ENCODE data around the gene SCT.

Gene SCT

DNA sequence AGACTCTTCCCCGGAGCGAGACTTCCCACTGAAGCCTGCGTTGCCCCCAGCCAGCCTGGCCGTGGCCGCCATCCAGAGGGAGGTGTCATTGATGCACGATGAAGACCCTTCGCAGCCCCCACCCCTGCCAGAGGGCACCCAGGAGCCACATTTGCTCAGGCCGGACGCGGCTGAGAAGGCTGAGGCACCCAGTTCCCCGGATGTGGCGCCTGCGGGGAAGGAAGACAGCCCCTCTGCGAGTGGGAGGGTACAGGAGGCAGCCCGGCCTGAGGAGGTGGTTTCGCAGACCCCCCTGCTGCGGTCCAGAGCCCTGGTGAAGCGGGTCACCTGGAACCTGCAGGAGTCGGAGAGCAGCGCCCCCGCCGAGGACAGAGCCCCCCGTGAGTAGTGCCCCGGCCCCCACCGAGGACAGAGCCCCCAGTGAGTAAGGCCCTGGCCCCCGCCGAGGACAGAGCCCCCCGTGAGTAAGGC is 17.6 kb downstream of the SCT start:
- no peak for DNase-seq

DNA sequence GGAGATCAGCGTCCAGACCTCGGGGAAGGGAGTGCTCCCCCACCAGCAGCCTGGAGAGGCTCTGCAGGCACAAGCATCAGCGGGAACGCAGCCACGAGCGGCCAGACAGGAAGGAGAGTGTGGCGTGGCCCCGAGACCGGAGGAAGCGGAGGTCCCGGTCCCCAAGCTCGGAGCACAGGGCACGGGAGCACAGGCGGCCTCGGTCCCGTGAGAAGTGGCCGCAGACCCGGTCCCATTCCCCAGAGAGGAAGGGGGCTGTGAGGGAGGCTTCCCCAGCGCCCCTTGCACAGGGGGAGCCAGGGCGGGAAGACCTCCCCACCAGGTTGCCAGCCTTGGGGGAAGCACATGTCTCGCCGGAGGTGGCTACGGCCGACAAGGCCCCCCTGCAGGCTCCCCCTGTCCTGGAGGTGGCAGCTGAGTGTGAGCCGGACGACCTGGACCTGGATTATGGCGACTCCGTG is 18.2 kb downstream of the SCT start:
- no peak for DNase-seq

DNA sequence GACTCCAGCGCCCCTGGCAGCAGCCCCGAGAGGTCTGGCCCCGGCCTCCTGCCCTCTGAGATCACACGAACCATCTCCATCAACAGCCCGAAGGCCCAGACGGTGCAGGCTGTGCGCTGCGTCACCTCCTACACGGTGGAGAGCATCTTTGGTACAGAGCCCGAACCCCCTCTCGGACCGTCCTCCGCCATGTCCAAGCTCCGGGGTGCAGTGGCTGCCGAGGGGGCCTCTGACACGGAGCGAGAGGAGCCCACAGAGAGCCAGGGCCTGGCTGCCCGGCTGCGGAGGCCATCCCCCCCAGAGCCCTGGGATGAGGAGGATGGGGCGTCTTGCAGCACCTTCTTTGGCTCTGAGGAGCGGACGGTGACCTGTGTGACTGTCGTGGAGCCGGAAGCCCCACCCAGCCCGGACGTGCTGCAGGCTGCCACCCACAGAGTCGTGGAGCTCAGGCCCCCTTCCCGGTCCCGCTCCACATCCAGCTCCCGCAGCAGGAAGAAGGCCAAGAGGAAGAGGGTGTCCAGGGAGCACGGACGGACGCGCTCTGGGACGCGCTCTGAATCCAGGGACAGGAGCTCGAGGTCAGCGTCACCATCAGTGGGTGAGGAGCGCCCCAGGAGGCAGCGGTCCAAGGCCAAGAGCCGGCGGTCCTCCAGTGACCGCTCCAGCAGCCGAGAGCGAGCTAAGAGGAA is 18.9 kb downstream of the SCT start:
- DNase-seq: no peak

DNA sequence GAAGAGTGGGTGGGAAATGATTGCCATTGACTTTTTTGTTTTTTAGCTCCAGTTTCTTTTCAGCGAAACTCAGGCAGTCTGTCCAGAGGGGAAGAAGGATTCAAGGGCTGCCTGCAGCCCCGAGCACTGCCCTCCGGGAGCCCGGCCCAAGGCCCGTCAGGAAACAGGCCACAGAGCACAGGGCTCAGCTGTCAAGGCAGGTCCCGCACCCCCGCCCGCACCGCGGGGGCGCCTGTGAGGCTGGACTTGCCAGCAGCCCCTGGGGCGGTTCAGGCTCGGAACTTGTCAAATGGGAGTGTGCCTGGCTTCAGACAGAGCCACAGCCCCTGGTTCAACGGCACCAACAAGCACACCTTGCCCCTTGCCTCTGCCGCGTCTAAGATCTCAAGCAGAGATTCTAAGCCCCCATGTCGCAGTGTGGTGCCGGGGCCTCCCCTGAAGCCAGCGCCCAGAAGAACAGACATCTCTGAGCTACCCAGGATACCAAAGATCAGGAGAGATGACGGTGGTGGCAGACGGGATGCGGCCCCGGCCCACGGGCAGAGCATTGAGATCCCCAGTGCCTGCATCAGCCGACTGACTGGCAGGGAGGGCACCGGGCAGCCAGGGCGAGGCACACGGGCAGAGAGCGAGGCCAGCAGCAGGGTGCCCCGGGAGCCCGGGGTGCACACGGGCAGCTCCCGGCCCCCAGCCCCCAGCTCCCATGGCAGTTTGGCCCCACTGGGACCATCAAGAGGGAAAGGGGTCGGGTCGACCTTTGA is 19.8 kb downstream of the SCT start:
- DNase-seq: no peak

DNA sequence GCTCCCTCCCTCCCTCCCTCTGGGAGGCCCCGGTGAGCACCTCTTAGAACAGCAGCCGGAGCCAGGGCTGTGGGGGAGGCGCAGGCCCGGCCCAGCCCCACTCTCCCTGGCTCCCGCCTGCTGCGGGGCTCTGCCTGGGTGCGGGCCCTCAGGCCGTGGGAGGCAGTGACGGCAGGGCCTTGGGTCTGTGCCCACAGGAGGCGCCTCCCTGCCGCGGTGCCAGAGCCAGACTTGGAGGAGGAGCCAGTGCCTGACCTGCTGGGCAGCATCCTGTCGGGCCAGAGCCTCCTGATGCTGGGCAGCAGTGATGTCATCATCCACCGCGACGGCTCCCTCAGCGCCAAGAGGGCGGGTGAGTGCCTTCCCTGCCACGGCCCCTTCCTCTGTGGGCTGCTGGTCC is 20.7 kb downstream of the SCT start:
- no peak for DNase-seq

DNA sequence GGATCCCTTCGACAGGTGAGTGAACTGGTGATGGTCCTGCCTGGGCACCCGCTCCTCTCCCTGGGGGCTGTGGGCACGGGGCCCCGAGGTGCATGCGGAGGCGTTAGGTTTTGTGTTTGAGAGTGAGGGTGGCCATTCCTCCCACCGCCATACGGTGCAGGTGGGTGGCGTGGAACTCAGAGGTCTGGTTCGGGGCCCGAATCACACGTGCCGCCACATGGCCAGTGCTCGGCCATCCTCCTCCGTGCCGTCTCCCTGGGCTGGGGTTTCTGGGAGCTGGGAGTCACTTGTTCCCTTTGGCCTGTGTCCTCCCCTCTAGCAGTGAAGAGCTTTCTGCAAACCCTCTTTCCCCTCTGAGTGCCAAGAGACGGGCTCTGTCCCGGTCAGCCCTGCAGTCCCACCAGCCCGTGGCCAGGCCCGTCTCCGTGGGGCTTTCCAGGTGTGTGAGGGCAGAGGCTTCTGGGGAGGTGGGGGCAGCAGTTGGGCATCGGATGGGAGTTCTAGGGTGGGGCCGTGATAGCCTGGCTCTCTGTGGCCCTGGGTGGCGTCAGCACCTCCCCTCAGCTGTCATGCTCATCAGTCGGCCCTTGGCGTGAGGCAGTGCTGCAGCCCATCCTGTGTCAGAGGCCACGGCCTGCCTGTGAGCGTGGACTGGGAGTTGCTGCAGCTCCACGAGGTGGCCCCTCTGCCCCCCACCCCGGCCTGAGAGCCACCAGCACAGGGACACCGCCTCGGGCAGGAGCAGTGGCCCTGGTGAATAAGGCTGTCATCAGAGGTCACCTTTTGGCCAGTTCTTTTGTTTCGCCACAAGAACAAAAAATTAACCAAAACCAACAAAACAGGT is 21.5 kb downstream of the SCT start:
- DNase-seq: no peak

DNA sequence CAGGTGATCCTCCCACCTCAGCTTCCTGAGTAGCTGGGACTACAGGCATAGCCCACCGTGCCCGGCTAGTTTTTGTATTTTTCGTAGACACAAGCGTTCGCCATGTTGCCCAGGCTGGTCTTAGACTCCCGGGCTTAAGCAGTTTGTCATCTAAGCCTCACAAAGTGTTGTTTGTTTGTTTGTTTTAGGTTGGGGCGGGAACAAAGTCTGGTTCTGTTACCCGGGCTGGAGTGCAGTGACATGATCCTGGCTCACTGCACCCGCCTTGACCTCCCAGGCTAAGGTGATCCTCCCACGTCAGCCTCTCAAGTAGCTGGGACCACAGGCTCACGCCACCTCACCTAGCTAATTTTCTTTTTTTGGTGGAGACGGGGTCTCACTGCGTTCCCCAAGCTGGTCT is 23.8 kb downstream of the SCT start:
- no peak for DNase-seq

DNA sequence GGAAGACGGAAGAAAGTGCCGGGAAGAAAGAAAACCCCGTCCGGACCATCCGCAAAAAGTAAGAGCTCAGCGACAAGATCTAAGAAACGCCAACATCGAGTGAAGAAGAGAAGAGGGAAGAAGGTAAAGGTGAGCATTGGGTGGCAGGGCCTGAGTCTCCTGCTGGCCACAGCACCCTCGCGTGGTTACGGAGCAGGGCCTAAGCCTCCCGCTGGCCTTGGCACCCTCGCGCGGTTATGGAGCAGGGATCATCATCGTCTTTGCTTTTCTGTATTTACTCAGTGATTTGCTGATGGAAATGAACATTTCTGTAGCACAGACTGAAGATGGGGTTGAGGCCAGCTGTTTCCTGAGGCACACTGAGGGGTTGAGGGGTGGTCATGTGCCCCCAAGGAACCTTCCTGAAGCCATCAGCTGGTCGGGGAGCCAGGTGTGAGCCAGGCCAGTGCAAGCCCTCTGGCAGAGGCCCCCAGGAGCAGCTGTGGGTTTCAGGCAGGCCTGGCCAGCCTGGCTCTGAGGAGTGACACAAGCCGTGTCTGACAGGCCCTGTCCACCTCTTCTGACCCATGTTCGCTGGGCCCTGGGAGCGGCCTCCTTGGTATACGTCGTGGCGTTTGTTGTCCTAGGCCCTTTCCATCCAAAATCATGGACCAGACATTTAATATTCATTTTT is 25.3 kb downstream of the SCT start:
- no peak for DNase-seq

DNA sequence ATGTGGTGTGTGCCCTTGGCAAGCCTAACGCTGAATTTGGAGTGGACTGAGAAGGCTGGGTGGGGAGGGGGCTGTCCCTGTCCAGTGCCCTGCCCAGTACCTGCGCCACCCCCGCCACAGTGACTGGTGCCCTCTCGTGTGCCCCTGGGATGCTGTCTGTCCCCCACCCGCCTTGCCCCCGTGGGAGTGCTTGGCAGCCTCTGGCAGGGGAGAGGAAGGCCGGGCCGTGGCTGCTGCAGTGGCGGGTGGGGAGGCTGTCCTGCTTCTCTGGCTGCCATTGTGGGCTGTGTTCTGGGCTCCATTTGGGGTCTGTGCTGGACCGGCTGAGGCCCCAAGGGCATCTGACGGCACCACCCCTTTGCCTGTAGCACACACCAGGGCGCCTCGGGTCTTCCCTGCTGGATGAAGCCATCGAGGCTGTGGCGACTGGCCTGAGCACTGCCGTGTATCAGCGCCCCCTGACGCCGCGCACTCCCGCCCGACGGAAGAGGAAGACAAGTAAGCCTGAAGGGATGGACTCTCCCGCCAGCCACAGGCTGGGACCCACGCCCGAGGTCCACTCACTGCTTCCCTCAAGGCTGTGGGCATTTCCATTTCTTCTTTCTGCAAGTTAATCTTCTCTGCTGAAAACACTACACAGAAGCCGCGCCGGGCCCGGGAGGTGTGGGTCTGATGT is 28.8 kb downstream of the SCT start:
- DNase-seq: no peak

DNA sequence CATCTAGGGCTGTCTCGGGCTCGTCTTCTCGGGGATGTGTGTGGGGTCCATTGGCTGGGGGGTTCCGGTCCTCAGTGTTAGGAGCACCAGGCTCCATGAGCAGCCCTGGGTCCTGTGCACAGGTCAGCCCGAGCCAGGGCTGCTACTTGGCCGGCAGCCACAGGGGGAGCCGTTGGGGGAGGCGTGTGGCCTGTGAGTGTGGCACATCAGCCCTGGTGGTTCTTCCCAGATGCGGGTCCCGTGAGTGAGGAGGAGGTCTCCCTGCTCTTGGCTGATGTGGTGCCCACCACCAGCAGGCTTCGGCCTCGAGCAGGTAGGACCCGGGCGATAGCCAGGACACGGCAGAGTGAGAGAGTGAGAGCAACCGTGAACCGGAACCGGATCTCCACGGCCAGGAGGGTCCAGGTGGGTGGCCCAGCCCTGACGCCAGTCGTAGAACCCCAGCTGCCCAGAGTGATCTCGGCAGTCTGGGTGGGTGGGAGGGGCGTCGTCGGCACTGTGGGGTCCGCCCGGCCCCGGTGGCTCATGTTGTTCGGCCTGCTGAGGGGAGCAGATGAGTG is 29.7 kb downstream of the SCT start:
- no peak for DNase-seq

DNA sequence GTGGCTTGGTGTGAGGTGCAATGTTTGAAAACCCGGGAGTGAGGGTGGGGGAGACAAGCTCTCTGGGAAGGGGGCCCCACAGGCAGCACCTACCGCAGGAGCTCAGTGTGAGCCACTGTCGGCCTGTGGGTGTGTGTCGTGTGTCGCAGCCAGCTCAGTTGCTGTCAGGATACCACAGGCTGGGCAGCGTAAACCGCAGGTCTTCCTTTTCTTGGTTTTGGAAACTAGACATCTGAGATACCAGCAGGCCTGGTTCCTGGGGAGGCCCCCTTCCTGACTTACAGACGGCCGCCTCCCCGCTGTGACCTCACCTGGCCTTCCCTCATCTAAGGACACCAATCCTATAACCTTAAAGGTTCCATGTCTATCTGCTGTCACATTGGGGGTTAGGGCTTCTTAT is 30.6 kb downstream of the SCT start:
- DNase-seq: no peak

DNA sequence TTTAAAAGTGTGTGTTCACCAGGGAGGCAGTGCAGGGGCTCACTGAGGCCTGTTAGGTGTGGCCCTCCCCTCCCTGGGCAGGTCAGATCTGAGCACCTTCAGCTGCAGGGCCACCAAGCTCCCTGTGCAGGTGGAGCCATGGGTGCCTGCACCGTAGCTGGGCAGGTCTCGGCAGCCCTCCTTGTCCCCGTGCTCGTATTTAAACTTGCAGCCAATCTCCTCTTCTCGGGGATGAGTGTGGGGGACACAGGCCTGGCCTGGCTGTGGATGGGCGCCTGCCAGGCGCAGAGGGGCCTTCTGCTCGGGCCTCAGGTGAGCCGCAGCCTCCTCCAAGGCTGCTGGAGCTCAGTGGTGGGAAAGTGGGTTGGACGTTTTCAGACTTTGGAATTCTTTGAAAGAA is 31.6 kb downstream of the SCT start:
- DNase-seq: no peak

DNA sequence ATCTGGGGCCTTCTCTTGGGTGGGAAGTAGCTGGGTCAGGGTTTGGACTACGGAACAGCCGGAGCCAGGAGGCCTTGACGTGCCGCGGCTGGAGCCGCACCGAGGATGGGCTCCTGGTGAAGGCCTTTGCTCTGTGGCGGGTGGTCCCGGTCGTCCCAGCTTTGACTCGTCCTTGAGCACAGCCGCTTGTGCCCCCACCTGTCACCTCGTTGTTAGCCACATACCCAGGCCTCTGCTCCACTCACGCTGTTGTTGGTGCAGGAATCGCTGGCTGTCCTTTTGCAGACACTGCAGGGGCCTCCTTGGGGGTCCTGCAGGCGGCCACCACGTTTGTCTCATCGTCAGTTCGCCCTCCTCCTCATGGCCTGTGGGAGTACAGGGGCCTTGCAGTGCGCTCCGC is 33.6 kb downstream of the SCT start:
- no peak for DNase-seq

DNA sequence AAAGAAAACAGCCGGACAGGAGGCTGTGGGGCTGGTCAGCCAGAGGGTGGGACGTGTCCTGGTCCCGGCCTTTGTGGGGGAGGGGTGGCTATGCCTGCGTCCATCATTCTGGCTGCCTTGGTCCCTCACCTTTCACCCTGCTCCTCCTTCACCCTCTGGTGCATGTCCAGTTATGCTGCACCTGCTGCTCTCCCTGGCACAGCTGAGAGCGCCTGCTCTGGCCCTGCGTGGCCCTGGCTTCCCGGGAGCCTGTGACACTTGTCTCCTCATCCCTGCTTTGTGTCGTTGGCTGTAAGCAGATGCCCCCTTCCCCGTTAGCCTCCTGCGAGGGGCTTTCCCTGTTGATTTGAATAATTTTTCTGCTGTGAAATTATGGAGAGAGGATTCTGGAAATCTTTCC is 34.1 kb downstream of the SCT start:
- DNase-seq: no peak

DNA sequence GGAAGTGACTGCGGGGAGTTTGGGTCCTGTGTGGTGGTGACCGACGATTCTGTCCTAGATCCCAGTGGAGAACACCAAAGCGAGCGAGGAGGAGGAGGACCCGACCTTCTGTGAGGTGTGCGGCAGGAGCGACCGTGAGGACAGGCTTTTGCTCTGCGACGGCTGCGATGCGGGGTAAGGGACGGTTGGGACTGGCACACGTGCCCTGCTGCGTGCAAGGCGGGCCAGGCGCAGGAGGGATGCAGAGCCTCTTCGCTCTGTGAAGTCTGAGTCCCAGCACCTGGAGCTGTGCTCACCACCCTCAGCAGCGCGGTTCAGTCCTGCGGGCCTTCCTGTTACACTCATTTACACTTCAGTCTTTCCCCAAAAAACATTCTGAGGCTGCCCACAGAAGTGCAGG is 34.5 kb downstream of the SCT start:
- DNase-seq: no peak

DNA sequence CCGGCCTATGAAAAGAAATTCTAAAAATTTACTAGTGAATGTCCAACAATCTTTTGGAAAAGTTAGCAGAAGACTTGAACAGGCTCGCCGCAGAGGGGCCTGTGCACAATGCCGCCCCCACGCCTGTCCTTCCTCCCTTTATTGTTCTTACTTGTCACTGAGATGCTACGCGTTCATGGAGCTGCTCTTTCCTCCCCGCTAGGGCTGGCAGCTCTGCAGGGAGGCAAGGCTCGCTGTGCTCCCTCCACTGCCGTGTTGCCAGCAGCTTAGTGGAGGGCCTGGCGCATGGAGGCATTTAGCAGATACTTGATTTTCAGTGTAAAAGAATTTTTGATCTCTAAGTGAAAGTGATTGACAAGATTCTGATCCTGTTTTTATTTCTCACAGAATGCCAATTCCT is 36.0 kb downstream of the SCT start:
- DNase-seq: no peak

DNA sequence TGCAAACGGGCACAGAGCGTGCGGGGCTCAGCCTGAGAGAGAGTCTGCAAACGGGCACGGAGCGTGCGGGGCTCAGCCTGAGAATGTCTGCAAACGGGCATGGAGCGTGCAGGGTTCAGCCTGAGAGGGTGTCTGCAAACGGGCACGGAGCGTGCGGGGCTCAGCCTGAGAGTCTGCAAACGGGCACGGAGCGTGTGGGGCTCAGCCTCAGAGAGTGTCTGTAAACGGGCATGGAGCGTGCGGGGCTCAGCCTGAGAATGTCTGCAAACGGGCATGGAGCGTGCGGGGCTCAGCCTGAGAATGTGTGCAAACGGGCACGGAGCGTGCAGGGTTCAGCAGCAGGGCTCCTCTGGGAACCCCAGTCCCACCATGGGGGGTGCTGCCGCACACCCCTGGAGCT is 37.2 kb downstream of the SCT start:
- no peak for DNase-seq

DNA sequence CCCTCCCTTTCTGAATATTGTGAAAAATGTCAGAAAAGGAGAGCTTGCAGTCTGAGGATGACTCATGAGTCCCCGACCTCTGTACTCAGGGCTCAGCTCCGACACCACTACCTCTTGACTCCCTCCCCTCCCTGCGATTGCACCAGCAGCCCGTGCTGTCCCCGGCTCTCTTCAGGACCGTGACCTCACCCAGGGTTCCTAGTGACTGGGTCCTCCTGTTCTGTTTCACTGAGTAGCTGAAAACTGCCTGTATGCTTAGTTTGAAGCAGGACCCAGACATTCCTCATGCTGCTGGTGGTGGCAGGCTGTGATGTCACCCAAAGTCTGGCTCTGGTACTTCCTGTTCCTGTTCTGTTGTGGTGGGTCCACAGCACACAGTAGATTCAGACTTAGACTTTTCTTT is 39.0 kb downstream of the SCT start:
- peak; percentile 79 for DNase-seq

DNA sequence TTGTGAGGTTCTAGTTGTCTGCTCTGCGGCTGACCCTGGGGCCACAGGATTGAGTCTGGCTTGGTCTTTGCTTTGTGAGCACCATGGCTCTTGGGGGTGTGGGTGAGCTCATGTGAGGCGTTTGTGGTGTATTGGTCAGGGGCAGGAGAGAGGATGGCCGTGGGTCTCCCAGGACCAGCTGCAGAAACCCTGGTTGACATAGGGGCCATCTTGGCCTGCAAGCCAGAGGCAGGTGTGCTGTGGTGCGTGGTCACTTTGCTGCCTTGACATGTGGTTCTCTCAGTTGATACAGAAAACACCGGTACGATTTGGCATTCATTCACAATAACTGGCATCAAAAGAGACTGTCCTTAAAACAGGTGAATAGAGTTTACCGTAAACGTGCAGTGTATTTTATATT is 39.4 kb downstream of the SCT start:
- DNase-seq: peak; percentile 21

DNA sequence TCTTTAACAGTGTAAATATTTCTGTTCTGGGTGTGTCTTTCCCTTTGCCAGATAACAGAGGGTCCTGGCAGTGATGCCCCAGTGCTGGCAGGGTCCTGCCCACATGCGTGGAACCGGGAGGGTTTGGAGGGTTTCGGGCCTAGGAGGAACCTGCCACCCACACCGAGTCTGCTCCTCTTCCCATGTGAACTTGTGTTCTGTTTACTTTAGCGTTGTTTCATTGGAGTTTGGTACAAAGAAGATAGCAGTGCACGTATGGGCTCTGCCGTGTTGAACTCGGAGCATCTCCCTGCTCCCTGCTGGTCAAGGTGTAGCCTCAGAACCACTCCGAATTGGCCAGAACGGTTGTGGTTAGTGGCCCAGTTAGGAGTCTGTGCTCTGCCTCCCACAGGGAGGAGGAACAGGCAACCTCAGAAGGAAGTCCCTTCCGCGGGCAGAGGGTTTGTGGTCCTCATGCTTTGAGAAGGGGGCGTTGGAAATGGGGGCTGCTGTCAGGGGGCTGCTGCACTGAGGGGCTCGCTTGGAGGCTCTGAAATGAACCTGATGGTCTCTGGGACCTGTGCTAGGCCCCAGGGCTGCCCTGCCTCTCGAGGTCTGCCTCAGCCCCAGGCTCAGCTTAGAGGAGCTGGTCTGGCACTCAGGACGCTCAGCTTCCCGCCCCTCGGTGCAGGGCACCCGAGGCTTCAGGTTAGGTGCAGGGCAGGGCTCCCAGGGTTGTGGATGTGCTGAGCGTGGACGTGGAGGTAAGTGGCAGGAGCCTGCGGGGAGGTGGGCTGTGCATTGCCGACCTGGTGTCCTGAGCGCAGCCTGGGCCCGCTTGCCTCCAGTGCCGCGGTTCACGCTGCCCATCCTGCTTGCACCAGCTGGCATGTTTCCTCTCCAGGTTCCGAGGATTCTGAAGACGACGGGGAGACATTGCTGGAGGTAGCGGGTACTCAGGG is 40.3 kb downstream of the SCT start:
- DNase-seq: no peak

DNA sequence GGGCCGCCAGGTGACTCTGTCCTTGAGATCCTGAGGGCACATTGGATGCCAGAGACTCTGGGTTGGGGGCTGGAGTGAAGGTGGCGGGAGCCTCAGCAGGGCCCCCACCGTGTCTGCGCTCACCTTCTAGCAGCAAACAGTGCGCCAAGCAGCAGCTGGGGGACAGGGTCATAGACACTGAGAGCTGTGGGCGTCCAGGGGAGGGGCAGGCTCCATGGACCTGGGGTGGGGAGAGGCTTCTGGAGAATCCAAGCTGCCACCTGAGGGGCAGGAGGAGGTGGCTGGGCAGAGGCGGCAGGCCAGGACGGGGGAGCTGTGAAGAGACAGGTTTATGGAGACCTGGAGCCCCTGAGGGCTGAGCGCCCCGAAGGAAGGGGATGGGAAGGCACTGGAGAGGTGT is 42.7 kb downstream of the SCT start:
- no peak for DNase-seq
